IPS-NIHi7 (cell line): Measurements from ENCODE around the gene MSH2.
"Not testable (repeated sequence)": the region's sequence is repeated elsewhere in the genome, so short reads cannot be mapped to it uniquely, and the experiment has no call there.

Source experiments
- DNase-seq: peaks from one replicate; pipeline ENCODE4 v3.0.0; 2012; ENCODE audit warnings: mixed read lengths; ENCODE audit errors: extremely low spot score

MSH2 gene

GRCh38 chr2:47407976-47408375 is 5.0 kb downstream of the MSH2 start:
- not testable (repeated sequence) for DNase-seq

- no peak for DNase-seq
These were observed 11.9 kb downstream of the MSH2 start for GRCh38 chr2:47414682-47415458.

GRCh38 chr2:47420214-47420613 is 17.3 kb downstream of the MSH2 start:
- no peak for DNase-seq

GRCh38 chr2:47420683-47421082 is 17.7 kb downstream of the MSH2 start:
- DNase-seq = not testable (repeated sequence)

GRCh38 chr2:47422016-47422415 is 19.1 kb downstream of the MSH2 start:
- DNase-seq = no peak

GRCh38 chr2:47422560-47422959 is 19.6 kb downstream of the MSH2 start:
- DNase-seq = no peak

GRCh38 chr2:47426786-47427185 is 23.8 kb downstream of the MSH2 start:
- DNase-seq = no peak

GRCh38 chr2:47429795-47430194 is 26.8 kb downstream of the MSH2 start:
- DNase-seq = no peak

- DNase-seq = not testable (repeated sequence)
These were observed 30.1 kb downstream of the MSH2 start for GRCh38 chr2:47433006-47433405.

GRCh38 chr2:47433445-47433844 is 30.5 kb downstream of the MSH2 start:
- DNase-seq = not testable (repeated sequence)

- no peak for DNase-seq
These were observed 34.3 kb downstream of the MSH2 start for GRCh38 chr2:47437287-47437686.

GRCh38 chr2:47438106-47438505 is 35.1 kb downstream of the MSH2 start:
- DNase-seq = no peak

GRCh38 chr2:47438783-47439182 is 35.8 kb downstream of the MSH2 start:
- DNase-seq = no peak

GRCh38 chr2:47451790-47452189 is 48.8 kb downstream of the MSH2 start:
- DNase-seq = no peak

- no peak for DNase-seq
These were observed 49.8 kb downstream of the MSH2 start for GRCh38 chr2:47452761-47453160.

- DNase-seq = not testable (repeated sequence)
These were observed 51.9 kb downstream of the MSH2 start for GRCh38 chr2:47454818-47455217.

- DNase-seq = no peak
These were observed 52.5 kb downstream of the MSH2 start for GRCh38 chr2:47455411-47455810.

- DNase-seq = no peak
These were observed 53.9 kb downstream of the MSH2 start for GRCh38 chr2:47456851-47457250.

- DNase-seq = no peak
These were observed 54.3 kb downstream of the MSH2 start for GRCh38 chr2:47457268-47457667.

GRCh38 chr2:47459021-47459420 is 56.1 kb downstream of the MSH2 start:
- DNase-seq = no peak

GRCh38 chr2:47460766-47461165 is 57.8 kb downstream of the MSH2 start:
- no peak for DNase-seq

GRCh38 chr2:47471429-47472116 is 68.6 kb downstream of the MSH2 start:
- DNase-seq = no peak

GRCh38 chr2:47479863-47480262 is 76.9 kb downstream of the MSH2 start:
- DNase-seq = no peak
